Upper lobe of right lung (tissue), 1 donor: Measurements from ENCODE around the gene ZFP36L1. TPM values are rescaled to one million over a fixed set of nuclear protein-coding genes. Genes with fewer than 3 reads are reported as not detected.

Experiments used
- ATAC-seq: fragments of 200-7000 bp; cut with Tn5 transposase; one replicate; pipeline ENCODE4 v1.9.1; 2020; ENCODE audit warnings: mild to moderate bottlenecking, moderate library complexity
- DNase-seq: peaks from one replicate; pipeline ENCODE4 v3.0.0-alpha.2; 2020
- H3K27ac ChIP-seq: fragments of 200-600 bp; one replicate; pipeline ENCODE4 v1.8.0; 2022
- H3K27me3 ChIP-seq: fragments of 200-600 bp; one replicate; pipeline ENCODE4 v1.8.0; 2022; ENCODE audit warnings: mild to moderate bottlenecking
- H3K36me3 ChIP-seq: fragments of 200-600 bp; one replicate; pipeline ENCODE4 v1.8.0; 2022
- H3K4me1 ChIP-seq: fragments of 200-600 bp; one replicate; pipeline ENCODE4 v1.8.0; 2022
- H3K4me3 ChIP-seq: fragments of 200-600 bp; one replicate; pipeline ENCODE4 v1.8.0; 2022; ENCODE audit warnings: mild to moderate bottlenecking
- H3K9me3 ChIP-seq: fragments of 200-600 bp; one replicate; pipeline ENCODE4 v1.8.0; 2022
- CTCF ChIP-seq: fragments of 200-600 bp; IDR thresholded peaks from one replicate; pipeline ENCODE4 v1.8.0; 2022; ENCODE audit warnings: antibody characterized with exemption
- intact Hi-C: fragments of 100-400 bp; cut with DNase I; formaldehyde crosslinking; loops from one replicate; pipeline ENCODE4 v1.11.0; 2022
- total RNA-seq: library from RNA; stranded (reverse); fragmentation: NEBNext Ultra II Directional; extraction: Animal tissue kit (Norgen Biotek cat#: 25700); gene quantifications from one replicate; pipeline ENCODE4 v1.2.1, GENCODE V29; 2021
- donor health status: DM: no; HTN: yes; CAD: no; lungs with severe emphysema.

The ZFP36L1 gene
- total RNA-seq, 1 donor from 2014 or later, result 187 TPM

- Histone ChIP-seq H3K27me3 (no peaks in the 10 kb centered on the region), H3K27ac (no peak overlapping the region), H3K4me3 (no peak overlapping the region), H3K9me3 (no peaks in the 10 kb centered on the region), H3K36me3 (no peaks in the 10 kb centered on the region), H3K4me1 (peaks cover 22% of the 10 kb centered on the region)
- DNase-seq (no peak), ATAC-seq (no peak)
- intact Hi-C loops, result no loop called here
- TF ChIP-seq CTCF, result no peak
Observed at GRCh38 chr14:68739701-68740100, 53.2 kb downstream of the ZFP36L1 start.

GRCh38 chr14:68738559-68738958, 54.3 kb downstream of the ZFP36L1 start:
- Histone ChIP-seq H3K27me3 (no peaks in the 10 kb centered on the region), H3K27ac (no peak overlapping the region), H3K9me3 (no peaks in the 10 kb centered on the region), H3K4me3 (no peak overlapping the region), H3K4me1 (peaks cover 34% of the 10 kb centered on the region), H3K36me3 (no peaks in the 10 kb centered on the region)
- intact Hi-C loops, result no loop called here
- no peak for DNase-seq
- no peak for ATAC-seq
- TF ChIP-seq CTCF, result no peak

Other genes with a start within 250 kb of the ZFP36L1 start
- 177 TPM for gene ACTN1, start 186.2 kb upstream of the ZFP36L1 start, total RNA-seq